Measurements from ENCODE around the gene TTBK1. TPM values are rescaled to one million over a fixed set of nuclear protein-coding genes. Genes with fewer than 3 reads are reported as not detected.

Gene TTBK1
- total and polyA plus RNA-seq, 10 of the 15 experiments (the other 5 are each of a cell fraction or from before 2014, with no cell fraction given): 0.05 to 0.27 TPM; not detected in 8

- Histone ChIP-seq H3K9ac (ENCODE audit: control insufficient read depth, insufficient read depth, low read length) (no peak overlapping the region), H3K36me3 (ENCODE audit: control insufficient read depth in 2 of 2, insufficient read depth in 2 of 2, low read length in 1 of 2) (no peaks in the 10 kb centered on the region), H2AFZ (ENCODE audit: control insufficient read depth, low read depth, low read length) (no peak overlapping the region), H3K4me2 (ENCODE audit: control insufficient read depth, insufficient read depth) (no peak overlapping the region), H3K79me2 (ENCODE audit: control insufficient read depth, insufficient read depth, low read length) (no peaks in the 10 kb centered on the region), H3K9me3 (replicated peaks; ENCODE audit: control insufficient read depth, insufficient read depth, low read length) (peaks cover 2% of the 10 kb centered on the region; the same call in 2 of the 3 replicates), H3K4me3 (no peak overlapping the region), H3K27ac (ENCODE audit: control insufficient read depth, insufficient read depth) (no peak overlapping the region), H3K4me1 (ENCODE audit: control insufficient read depth, insufficient read depth, low read length) (peaks cover 4% of the 10 kb centered on the region; the same call in 1 of the 2 replicates), H4K20me1 (ENCODE audit: control insufficient read depth, insufficient read depth) (no peaks in the 10 kb centered on the region), H3K27me3 (replicated peaks in 1 of 2; ENCODE audit: control insufficient read depth in 2 of 2, insufficient read depth in 2 of 2, low read length in 1 of 2) (no peaks in the 10 kb centered on the region; a peak in 2 of 4 replicates)
- TF ChIP-seq ESRRA (IDR thresholded peaks at IDR 0.05; ENCODE audit: low read length) (no peak), USF2 (IDR thresholded peaks at IDR 0.05; ENCODE audit: borderline replicate concordance, low read depth, low read length) (no peak), FOXK2 (IDR thresholded peaks at IDR 0.05) (no peak), BACH1 (IDR thresholded peaks at IDR 0.05; ENCODE audit: borderline replicate concordance) (no peak), EP300 (IDR thresholded peaks at IDR 0.05; ENCODE audit: borderline replicate concordance in 1 of 2, control insufficient read depth in 1 of 2, low read depth in 2 of 2, low read length in 2 of 2) (no peak), PBX3 (IDR thresholded peaks at IDR 0.05; ENCODE audit: insufficient replicate concordance, low read depth, low read length) (no peak), HDAC6 (IDR thresholded peaks at IDR 0.05; ENCODE audit: unreplicated experiment) (no peak), HCFC1 (IDR thresholded peaks at IDR 0.05; ENCODE audit: low read length) (no peak), CREB1 (IDR thresholded peaks at IDR 0.05; ENCODE audit: low read depth) (no peak), POU2F2 (IDR thresholded peaks at IDR 0.05; ENCODE audit: borderline replicate concordance, low read depth, low read length) (no peak), MAX (IDR thresholded peaks at IDR 0.05; ENCODE audit: low read depth, low read length) (no peak), NR2C1 (IDR thresholded peaks at IDR 0.05) (no peak)
- RAD21 ChIA-PET (ENCODE audit: unreplicated experiment): no interaction called here
- intact Hi-C loops (cut with micrococcal nuclease; ENCODE audit: unreplicated experiment): no loop called here
- no peak for ATAC-seq
- WGBS (ENCODE audit: insufficient coverage, insufficient replicate concordance, low lambda C conversion rate, missing lambda C conversion rate): 65% methylated on average over 2 of the region's 2 CpGs
- FAIRE-seq: no peak
- CTCF ChIA-PET: interaction anchor here (0.6 kb wide), 1 partner anchor 56 kb away, joined by 3 read pairs; no protein-coding TSS in a partner anchor
- SMC1A ChIA-PET (ENCODE audit: uncharacterized antibody, unreplicated experiment): no interaction called here
- BruUV-seq (replicated peaks): no TSS peak
- in situ Hi-C loops (cut with MboI): no loop called here
- no peak for DNase-seq (ENCODE audit: low read depth, low spot score)
- POLR2A ChIA-PET: no interaction called here
Observed at GRCh38 chr6:43235841-43236240, 7.4 kb upstream of the TTBK1 start.

Data from GM12878 (cell line).